ENCODE data around the gene HSD17B14. TPM values are rescaled to one million over a fixed set of nuclear protein-coding genes. Genes with fewer than 3 reads are reported as not detected.

HSD17B14 gene
- total RNA-seq, 1 experiment from 2014 or later: 3.9 TPM

DNA sequence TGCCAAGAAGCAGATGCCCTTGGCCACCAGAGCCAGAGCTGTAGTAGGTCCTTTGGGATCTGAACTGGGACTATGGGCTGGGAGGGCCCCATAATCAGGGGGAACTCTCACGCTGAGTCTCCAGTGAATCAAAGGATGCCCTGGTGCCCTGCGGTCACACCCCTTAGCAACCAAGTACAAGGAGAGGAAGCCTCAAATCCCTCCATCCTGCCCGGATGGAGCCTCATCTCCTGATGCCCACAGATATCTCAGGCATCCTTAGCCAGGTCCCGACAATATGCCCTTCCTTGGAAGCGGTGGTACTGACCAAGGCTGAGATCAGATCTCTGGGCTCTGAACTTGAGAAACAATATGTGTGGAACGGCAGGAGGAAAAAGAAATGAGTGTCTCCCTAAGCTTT is 30.4 kb upstream of the HSD17B14 start (continued):
- TF ChIP-seq FOSL1 (IDR thresholded peaks at IDR 0.05; ENCODE audit: low read depth) (no peak), ELF1 (IDR thresholded peaks at IDR 0.05; ENCODE audit: borderline replicate concordance, low read depth) (no peak), EZH2 (IDR thresholded peaks at IDR 0.05) (no peak)
- TF ChIP-seq, protein P1, sequence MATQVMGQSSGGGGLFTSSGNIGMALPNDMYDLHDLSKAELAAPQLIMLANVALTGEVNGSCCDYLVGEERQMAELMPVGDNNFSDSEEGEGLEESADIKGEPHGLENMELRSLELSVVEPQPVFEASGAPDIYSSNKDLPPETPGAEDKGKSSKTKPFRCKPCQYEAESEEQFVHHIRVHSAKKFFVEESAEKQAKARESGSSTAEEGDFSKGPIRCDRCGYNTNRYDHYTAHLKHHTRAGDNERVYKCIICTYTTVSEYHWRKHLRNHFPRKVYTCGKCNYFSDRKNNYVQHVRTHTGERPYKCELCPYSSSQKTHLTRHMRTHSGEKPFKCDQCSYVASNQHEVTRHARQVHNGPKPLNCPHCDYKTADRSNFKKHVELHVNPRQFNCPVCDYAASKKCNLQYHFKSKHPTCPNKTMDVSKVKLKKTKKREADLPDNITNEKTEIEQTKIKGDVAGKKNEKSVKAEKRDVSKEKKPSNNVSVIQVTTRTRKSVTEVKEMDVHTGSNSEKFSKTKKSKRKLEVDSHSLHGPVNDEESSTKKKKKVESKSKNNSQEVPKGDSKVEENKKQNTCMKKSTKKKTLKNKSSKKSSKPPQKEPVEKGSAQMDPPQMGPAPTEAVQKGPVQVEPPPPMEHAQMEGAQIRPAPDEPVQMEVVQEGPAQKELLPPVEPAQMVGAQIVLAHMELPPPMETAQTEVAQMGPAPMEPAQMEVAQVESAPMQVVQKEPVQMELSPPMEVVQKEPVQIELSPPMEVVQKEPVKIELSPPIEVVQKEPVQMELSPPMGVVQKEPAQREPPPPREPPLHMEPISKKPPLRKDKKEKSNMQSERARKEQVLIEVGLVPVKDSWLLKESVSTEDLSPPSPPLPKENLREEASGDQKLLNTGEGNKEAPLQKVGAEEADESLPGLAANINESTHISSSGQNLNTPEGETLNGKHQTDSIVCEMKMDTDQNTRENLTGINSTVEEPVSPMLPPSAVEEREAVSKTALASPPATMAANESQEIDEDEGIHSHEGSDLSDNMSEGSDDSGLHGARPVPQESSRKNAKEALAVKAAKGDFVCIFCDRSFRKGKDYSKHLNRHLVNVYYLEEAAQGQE (IDR thresholded peaks at IDR 0.05; ENCODE audit: low read depth): no peak
- TF ChIP-seq, protein P2, sequence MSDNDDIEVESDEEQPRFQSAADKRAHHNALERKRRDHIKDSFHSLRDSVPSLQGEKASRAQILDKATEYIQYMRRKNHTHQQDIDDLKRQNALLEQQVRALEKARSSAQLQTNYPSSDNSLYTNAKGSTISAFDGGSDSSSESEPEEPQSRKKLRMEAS (IDR thresholded peaks at IDR 0.05): no peak
- TF ChIP-seq, protein P3, sequence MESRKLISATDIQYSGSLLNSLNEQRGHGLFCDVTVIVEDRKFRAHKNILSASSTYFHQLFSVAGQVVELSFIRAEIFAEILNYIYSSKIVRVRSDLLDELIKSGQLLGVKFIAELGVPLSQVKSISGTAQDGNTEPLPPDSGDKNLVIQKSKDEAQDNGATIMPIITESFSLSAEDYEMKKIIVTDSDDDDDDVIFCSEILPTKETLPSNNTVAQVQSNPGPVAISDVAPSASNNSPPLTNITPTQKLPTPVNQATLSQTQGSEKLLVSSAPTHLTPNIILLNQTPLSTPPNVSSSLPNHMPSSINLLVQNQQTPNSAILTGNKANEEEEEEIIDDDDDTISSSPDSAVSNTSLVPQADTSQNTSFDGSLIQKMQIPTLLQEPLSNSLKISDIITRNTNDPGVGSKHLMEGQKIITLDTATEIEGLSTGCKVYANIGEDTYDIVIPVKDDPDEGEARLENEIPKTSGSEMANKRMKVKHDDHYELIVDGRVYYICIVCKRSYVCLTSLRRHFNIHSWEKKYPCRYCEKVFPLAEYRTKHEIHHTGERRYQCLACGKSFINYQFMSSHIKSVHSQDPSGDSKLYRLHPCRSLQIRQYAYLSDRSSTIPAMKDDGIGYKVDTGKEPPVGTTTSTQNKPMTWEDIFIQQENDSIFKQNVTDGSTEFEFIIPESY (IDR thresholded peaks at IDR 0.05; ENCODE audit: extremely low read depth, insufficient replicate concordance, low read length): no peak

DNA sequence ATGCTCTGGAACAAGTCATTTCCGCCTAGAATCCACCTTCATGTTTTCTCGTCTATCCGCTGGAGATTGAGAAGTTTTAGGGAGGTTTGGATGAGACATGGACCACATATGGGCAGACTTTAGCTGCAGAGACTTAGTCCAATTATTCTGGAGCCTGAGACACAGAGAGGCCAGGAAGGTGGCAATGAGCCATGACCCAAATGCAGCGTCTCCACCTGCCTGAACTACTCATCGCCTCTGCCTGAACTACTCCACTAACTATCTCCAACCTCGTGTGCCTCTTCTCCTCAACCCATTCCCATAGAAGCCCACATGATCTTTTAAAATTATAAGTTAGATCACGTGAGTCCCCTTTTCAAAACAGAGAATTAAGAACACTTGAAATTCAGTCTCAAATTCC is 26.5 kb upstream of the HSD17B14 start:
- DNase-seq (ENCODE audit: low read depth, low spot score) (no peak), ATAC-seq (no peak)
- H3K4me2 ChIP-seq (ENCODE audit: low read length): no peak overlapping the region
- H3K27ac ChIP-seq (ENCODE audit: low read depth, low read length): no peak overlapping the region
- no peaks in the 10 kb centered on the region for H4K20me1 ChIP-seq (ENCODE audit: insufficient read depth)
- intact Hi-C loops (cut with micrococcal nuclease): no loop called here
- H3K9me2 ChIP-seq (ENCODE audit: insufficient read depth): no peaks in the 10 kb centered on the region
- no peaks in the 10 kb centered on the region for H3K79me2 ChIP-seq (ENCODE audit: insufficient read depth, low read length)
- H3K9ac ChIP-seq (ENCODE audit: low read length): no peak overlapping the region
- ChIA-PET POLR2A (no interaction called here), CTCF (no interaction called here), RAD21 (ENCODE audit: low non-redundant PET in 1 of 2, low total read pairs in 2 of 2, uncharacterized antibody in 2 of 2, unreplicated experiment in 2 of 2) (no interaction called here)
- no TSS peak for BruUV-seq (replicated peaks)
- no peaks in the 10 kb centered on the region for H3K36me3 ChIP-seq (ENCODE audit: control insufficient read depth in 1 of 2, insufficient read depth in 2 of 2, low read length in 2 of 2)
- no peak overlapping the region for H3K4me3 ChIP-seq (replicated peaks in 1 of 2; ENCODE audit: low read depth in 1 of 2, low read length in 2 of 2)
- TF ChIP-seq, protein P4, sequence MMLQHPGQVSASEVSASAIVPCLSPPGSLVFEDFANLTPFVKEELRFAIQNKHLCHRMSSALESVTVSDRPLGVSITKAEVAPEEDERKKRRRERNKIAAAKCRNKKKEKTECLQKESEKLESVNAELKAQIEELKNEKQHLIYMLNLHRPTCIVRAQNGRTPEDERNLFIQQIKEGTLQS (IDR thresholded peaks at IDR 0.05): no peak
- TF ChIP-seq POLR2A (IDR thresholded peaks at IDR 0.05; ENCODE audit: borderline replicate concordance, extremely low read depth, insufficient read depth, insufficient read length) (no peak), ELF1 (IDR thresholded peaks at IDR 0.05; ENCODE audit: borderline replicate concordance, low read depth) (no peak), SRF (IDR thresholded peaks at IDR 0.05; ENCODE audit: low read depth) (no peak), JUND (IDR thresholded peaks at IDR 0.05) (no peak), SP1 (IDR thresholded peaks at IDR 0.05; ENCODE audit: low read depth) (no peak), EZH2phosphoT487 (IDR thresholded peaks at IDR 0.05; ENCODE audit: borderline replicate concordance) (no peak), FOSL1 (IDR thresholded peaks at IDR 0.05; ENCODE audit: low read depth) (no peak), CBX3 (IDR thresholded peaks at IDR 0.05; ENCODE audit: low read depth) (no peak)
- TF ChIP-seq, protein P3 (IDR thresholded peaks at IDR 0.05; ENCODE audit: extremely low read depth, insufficient replicate concordance, low read length): no peak
- H2AFZ ChIP-seq (ENCODE audit: low read depth, low read length, poor library complexity, severe bottlenecking): no peak overlapping the region
- H3K9me3 ChIP-seq (ENCODE audit: control insufficient read depth in 1 of 2, insufficient read depth in 1 of 2, low read depth in 1 of 2, low read length in 2 of 2): no peaks in the 10 kb centered on the region
- H3K27me3 ChIP-seq (ENCODE audit: insufficient read depth, low read length): no peaks in the 10 kb centered on the region
- peaks cover 8 to 19% of the 10 kb centered on the region in 2 experiments; a peak in 3 of 4 replicates for H3K4me1 ChIP-seq (ENCODE audit: control insufficient read depth in 1 of 2, insufficient read depth in 2 of 2, low read length in 2 of 2)

All from HCT116 (cell line).